Spleen (tissue), 11 donors: Measurements from ENCODE around the gene MED25. TPM values are rescaled to one million over a fixed set of nuclear protein-coding genes. Genes with fewer than 3 reads are reported as not detected.

Source experiments
- DNase-seq: peaks from one replicate; pipeline ENCODE4 v3.0.0-alpha.2; 2020
- H3K27ac ChIP-seq, 8 donors: fragments of 200-600 bp; sonication (generic) in 7 of 8; 1 replicate in 4 of 8; 2 replicates in 4 of 8; pipeline versions ENCODE4 v1.5.0 to v1.8.0; 2016 to 2021; ENCODE audit warnings: inconsistent platforms in 4 of 8, mild to moderate bottlenecking in 4 of 8, moderate library complexity in 1 of 8
- H3K27me3 ChIP-seq, 7 donors: fragments of 200-600 bp; sonication (generic) in 6 of 7; replicated peaks in 1 of 7; 1 replicate in 4 of 7; 2 replicates in 3 of 7; pipeline versions ENCODE4 v1.5.0 to v1.8.0; 2016 to 2021; ENCODE audit warnings: inconsistent platforms in 3 of 7, mild to moderate bottlenecking in 1 of 7
- H3K36me3 ChIP-seq, 6 donors: fragments of 200-600 bp; sonication (generic) in 5 of 6; 1 replicate in 4 of 6; 2 replicates in 2 of 6; pipeline versions ENCODE4 v1.5.0 to v1.8.0; 2016 to 2021; ENCODE audit warnings: inconsistent platforms in 2 of 6
- H3K4me1 ChIP-seq, 6 donors: fragments of 200-600 bp; sonication (generic) in 5 of 6; 1 replicate in 3 of 6; 2 replicates in 3 of 6; pipeline versions ENCODE4 v1.5.0 to v1.8.0; 2016 to 2021; ENCODE audit warnings: inconsistent platforms in 3 of 6
- H3K4me3 ChIP-seq, 8 donors: fragments of 200-600 bp; sonication (generic) in 7 of 8; 1 replicate in 4 of 8; 2 replicates in 4 of 8; pipeline versions ENCODE4 v1.5.0 to v1.8.0; 2016 to 2021; ENCODE audit warnings: inconsistent platforms in 4 of 8, mild to moderate bottlenecking in 4 of 8, moderate library complexity in 2 of 8
- H3K9me3 ChIP-seq, 8 donors: fragments of 200-600 bp; sonication (generic) in 7 of 8; 1 replicate in 4 of 8; 2 replicates in 4 of 8; pipeline versions ENCODE4 v1.5.0 to v1.8.0; 2016 to 2021; ENCODE audit warnings: inconsistent platforms in 4 of 8
- CTCF ChIP-seq, 11 experiments: fragments of 200-600 bp in 7 of 11; fragments of 450-650 bp in 4 of 11; sonication (generic) in 4 of 11; IDR thresholded peaks in 8 of 11; conservative IDR thresholded peaks in 3 of 11; 1 replicate in 7 of 11; 2 replicates in 4 of 11; pipeline versions ENCODE4 v1.4.0 to v1.8.0; 2016 to 2021; ENCODE audit warnings: antibody characterized with exemption in 11 of 11, inconsistent platforms in 4 of 11, mild to moderate bottlenecking in 1 of 11
- POLR2A ChIP-seq, 3 donors: fragments of 450-650 bp; IDR thresholded peaks; one replicate each; pipeline ENCODE4 v1.5.1; 2017; ENCODE audit warnings: antibody characterized with exemption in 3 of 3, mild to moderate bottlenecking in 1 of 3
- POLR2AphosphoS5 ChIP-seq, 3 donors: sonication (generic); formaldehyde crosslinking; IDR thresholded peaks; one replicate each; pipeline ENCODE4 v1.5.1; 2017; ENCODE audit warnings: antibody characterized with exemption in 3 of 3
- WGBS, 5 donors: extraction: QIAGEN DNeasy Blood & Tissue Kit in 3 of 5; methylation state at CpG; one replicate each; pipeline versions ENCODE4 v1.1.5 to v1.1.7; 2013 to 2018; 5-methylcytosine and 5-hydroxymethylcytosine counted together
- intact Hi-C: fragments of 100-400 bp; cut with DNase I; formaldehyde crosslinking; loops from one replicate; pipeline ENCODE4 v1.15.0; 2023; ENCODE audit warnings: low total_unique reads
- microRNA-seq, 3 donors: library from miRNA; unstranded; fragments of <30 nt; microRNA quantifications; one replicate each; pipeline versions ENCODE4 to v1.1.0, GENCODE V29; 2019 to 2020
- polyA plus RNA-seq, 3 donors: library from polyadenylated mRNA; stranded (reverse); fragments of 200-250 nt; gene quantifications; one replicate each; pipeline ENCODE4 v1.2.1, GENCODE V29; 2013
- small RNA-seq, 4 donors: library from RNA; depleted of rRNA; stranded (forward); fragments of <200 nt; gene quantifications; one replicate each; pipeline ENCODE3, GENCODE V24; 2016
- total RNA-seq, 7 donors: library from RNA; depleted of rRNA in 3 of 7; stranded (reverse); fragments of >200 nt in 3 of 7; fragmentation: NEBNext Ultra II Directional in 4 of 7; extraction: Animal tissue kit (Norgen Biotek cat#: 25700) in 4 of 7; gene quantifications; one replicate each; pipeline versions ENCODE4 v1.1.0 to v1.2.1, GENCODE V29; 2016 to 2021
- donor health status: healthy with polysubstance abuse.
- donor health status: DM: no; HTN: no; CAD: no; lungs with moderate emphysema.
- donor health status: DM: no; HTN: no; CAD: no.
- donor health status: Bipolar disorder and iron deficiency.
- donor health status: healthy.
- donor health status: DM: no; HTN: no; CAD: no.
- donor health status: DM: yes; HTN: yes; CAD: no.

MED25 gene
- total and polyA plus RNA-seq, 10 donors: 26.6 to 61.0 (median 44.9) TPM

- H3K36me3 ChIP-seq: peaks cover 9 to 96% (median 64%) of the 10 kb centered on the region in 6 donors
Observed at GRCh38 chr19:49883094-49883493, 65.0 kb downstream of the MED25 start.

GRCh38 chr19:49884109-49884508, 66.0 kb downstream of the MED25 start:
- H3K4me1 ChIP-seq: peaks cover 0 to 31% (median 15%) of the 10 kb centered on the region in 6 donors
- DNase-seq: peak; percentile 75
- TF ChIP-seq POLR2A (IDR thresholded peaks at IDR 0.05): no peak
- no peak for TF ChIP-seq CTCF (IDR thresholded peaks at IDR 0.05 in 8 of 11, conservative IDR thresholded peaks at IDR 0.05 in 3 of 11)
- TF ChIP-seq POLR2AphosphoS5 (IDR thresholded peaks at IDR 0.05): no peak
- no peaks in the 10 kb centered on the region for H3K27me3 ChIP-seq
- no peak overlapping the region for H3K4me3 ChIP-seq
- intact Hi-C loops: no loop called here
- peaks cover 9 to 100% (median 64%) of the 10 kb centered on the region in 6 donors for H3K36me3 ChIP-seq
- H3K27ac ChIP-seq: no peak overlapping the region
- no peaks in the 10 kb centered on the region for H3K9me3 ChIP-seq
- WGBS, 5 donors: 83 to 96% (median 94%) methylated on average over 8 to 18 of the region's 18 CpGs

More at GRCh38 chr19:49883094-49883493, 65.0 kb downstream of the MED25 start:
- peaks cover 4 to 41% (median 25%) of the 10 kb centered on the region in 6 donors for H3K4me1 ChIP-seq
- H3K27ac ChIP-seq: no peak overlapping the region
- TF ChIP-seq POLR2A (IDR thresholded peaks at IDR 0.05) (no peak), CTCF (IDR thresholded peaks at IDR 0.05 in 8 of 11, conservative IDR thresholded peaks at IDR 0.05 in 3 of 11) (no peak), POLR2AphosphoS5 (IDR thresholded peaks at IDR 0.05) (no peak)
- no peak overlapping the region for H3K4me3 ChIP-seq
- 92 to 99% (median 97%) methylated on average over 5 of the region's 5 CpGs for WGBS, 5 donors
- no peaks in the 10 kb centered on the region for H3K9me3 ChIP-seq
- intact Hi-C loops: no loop called here
- no peaks in the 10 kb centered on the region for H3K27me3 ChIP-seq
- DNase-seq: no peak

GRCh38 chr19:49884760-49885159, 66.7 kb downstream of the MED25 start:
- intact Hi-C loops: no loop called here
- WGBS, 5 donors: 83 to 95% (median 93%) methylated on average over 3 of the region's 3 CpGs
- DNase-seq: no peak

More at GRCh38 chr19:49884760-49885159, 66.7 kb downstream of the MED25 start:
- Histone ChIP-seq H3K36me3 (peaks cover 9 to 97% (median 61%) of the 10 kb centered on the region in 6 donors), H3K27ac (no peak overlapping the region), H3K4me3 (no peak overlapping the region), H3K27me3 (no peaks in the 10 kb centered on the region), H3K4me1 (peaks cover 0 to 28% (median 15%) of the 10 kb centered on the region in 6 donors), H3K9me3 (no peaks in the 10 kb centered on the region)
- TF ChIP-seq POLR2A (IDR thresholded peaks at IDR 0.05): no peak
- no peak for TF ChIP-seq CTCF (IDR thresholded peaks at IDR 0.05 in 8 of 11, conservative IDR thresholded peaks at IDR 0.05 in 3 of 11)
- TF ChIP-seq POLR2AphosphoS5 (IDR thresholded peaks at IDR 0.05): no peak

Small RNAs within 50 kb of the gene (microRNA-seq; reads per million reads assigned to microRNA genes)
- gene MIR4749 (1.7 to 5.8 (median 1.8) reads per million in 3 donors), gene MIR6799 (0 to 1.1 (median 0.28) reads per million in 3 donors), gene MIR6800 (0 to 1.4 (median 0) reads per million in 3 donors)

Small RNAs within 50 kb of the gene (small RNA-seq; reads per million reads assigned to genes)
- gene MIR4749 (0 to 0.07 (median 0.03) reads per million in 4 donors), gene MIR6799 (0 reads per million in 4 donors)

Other genes starting within 250 kb of the MED25 start
- gene NOSIP, start 237.7 kb upstream of the MED25 start, total RNA-seq: 10 to 100 TPM; 58.6 to 73.8 (median 70.0) TPM
- gene NOSIP, start 237.7 kb upstream of the MED25 start, polyA plus RNA-seq: 100 to 1,000 TPM; 129 to 152 (median 149) TPM
- gene PRRG2, start 237.0 kb upstream of the MED25 start, total RNA-seq: 1 to 10 TPM in 5 of 7 donors, under 1 TPM in 2; 0.37 to 7.9 (median 1.3) TPM
- 1 to 10 TPM in 2 of 3 donors, under 1 TPM in 1; 0.91 to 2.3 (median 1.3) TPM for gene PRRG2, start 237.0 kb upstream of the MED25 start, polyA plus RNA-seq
- 10 to 100 TPM; 18.8 to 44.3 (median 34.6) TPM for gene PRR12, start 227.1 kb upstream of the MED25 start, total RNA-seq
- gene PRR12, start 227.1 kb upstream of the MED25 start, polyA plus RNA-seq: 10 to 100 TPM in 1 of 3 donors, 1 to 10 TPM in 2; 3.7 to 21.4 (median 3.9) TPM
- 10 to 100 TPM; 30.9 to 57.6 (median 44.4) TPM for gene RRAS, start 178.1 kb upstream of the MED25 start, total RNA-seq
- 100 to 1,000 TPM in 1 of 3 donors, 10 to 100 TPM in 2; 66.5 to 106 (median 98.2) TPM for gene RRAS, start 178.1 kb upstream of the MED25 start, polyA plus RNA-seq
- gene SCAF1, start 176.1 kb upstream of the MED25 start, total RNA-seq: 10 to 100 TPM; 21.9 to 66.2 (median 57.0) TPM
- gene SCAF1, start 176.1 kb upstream of the MED25 start, polyA plus RNA-seq: 10 to 100 TPM in 1 of 3 donors, 1 to 10 TPM in 2; 7.5 to 21.3 (median 7.6) TPM
- 100 to 1,000 TPM in 4 of 7 donors, 10 to 100 TPM in 3; 87.9 to 150 (median 127) TPM for gene IRF3, start 152.4 kb upstream of the MED25 start, total RNA-seq
- gene IRF3, start 152.4 kb upstream of the MED25 start, polyA plus RNA-seq: 100 to 1,000 TPM; 127 to 294 (median 276) TPM
- gene BCL2L12, start 152.4 kb upstream of the MED25 start, total RNA-seq: 10 to 100 TPM in 6 of 7 donors, 1 to 10 TPM in 1; 7.8 to 26.6 (median 16.3) TPM
- 10 to 100 TPM; 26.5 to 36.7 (median 30.1) TPM for gene BCL2L12, start 152.4 kb upstream of the MED25 start, polyA plus RNA-seq
- 100 to 1,000 TPM; 108 to 136 (median 115) TPM for gene PRMT1, start 141.0 kb upstream of the MED25 start, total RNA-seq
- gene PRMT1, start 141.0 kb upstream of the MED25 start, polyA plus RNA-seq: 100 to 1,000 TPM; 114 to 175 (median 134) TPM
- gene ADM5, start 128.7 kb upstream of the MED25 start, total RNA-seq: 10 to 100 TPM in 1 of 7 donors, 1 to 10 TPM in 6; 1.4 to 14.2 (median 5.0) TPM
- 1 to 10 TPM; 1.5 to 3.6 (median 3.5) TPM for gene ADM5, start 128.7 kb upstream of the MED25 start, polyA plus RNA-seq
- 10 to 100 TPM in 5 of 7 donors, 1 to 10 TPM in 2; 6.8 to 17.0 (median 16.4) TPM for gene CPT1C, start 127.2 kb upstream of the MED25 start, total RNA-seq
- gene CPT1C, start 127.2 kb upstream of the MED25 start, polyA plus RNA-seq: 10 to 100 TPM in 2 of 3 donors, 1 to 10 TPM in 1; 5.2 to 15.7 (median 11.8) TPM
- 1 to 10 TPM in 1 of 7 donors, under 1 TPM in 2, not detected in 4; 0.37 to 2.1 (median 0.92) TPM for gene TSKS, start 55.0 kb upstream of the MED25 start, total RNA-seq
- 1 to 10 TPM in 1 of 3 donors, under 1 TPM in 2; 0.26 to 1.0 (median 0.85) TPM for gene TSKS, start 55.0 kb upstream of the MED25 start, polyA plus RNA-seq
- 100 to 1,000 TPM in 3 of 7 donors, 10 to 100 TPM in 4; 79.8 to 108 (median 95.4) TPM for gene AP2A1, start 51.3 kb upstream of the MED25 start, total RNA-seq
- gene AP2A1, start 51.3 kb upstream of the MED25 start, polyA plus RNA-seq: 10 to 100 TPM; 18.1 to 43.6 (median 19.0) TPM
- 10 to 100 TPM; 10.7 to 22.1 (median 15.1) TPM for gene FUZ, start 5.0 kb upstream of the MED25 start, total RNA-seq
- 10 to 100 TPM; 16.7 to 20.3 (median 16.9) TPM for gene FUZ, start 5.0 kb upstream of the MED25 start, polyA plus RNA-seq
- 100 to 1,000 TPM in 3 of 7 donors, 10 to 100 TPM in 4; 69.6 to 127 (median 98.4) TPM for gene PTOV1, start 32.9 kb downstream of the MED25 start, total RNA-seq
- gene PTOV1, start 32.9 kb downstream of the MED25 start, polyA plus RNA-seq: 100 to 1,000 TPM in 1 of 3 donors, 10 to 100 TPM in 2; 61.4 to 120 (median 70.9) TPM
- gene PNKP, start 49.3 kb downstream of the MED25 start, total RNA-seq: 100 to 1,000 TPM in 5 of 7 donors, 10 to 100 TPM in 2; 80.9 to 203 (median 111) TPM
- gene PNKP, start 49.3 kb downstream of the MED25 start, polyA plus RNA-seq: 100 to 1,000 TPM in 1 of 3 donors, 10 to 100 TPM in 2; 36.6 to 135 (median 66.2) TPM
- gene AKT1S1, start 59.1 kb downstream of the MED25 start, total RNA-seq: 10 to 100 TPM in 6 of 7 donors, 1 to 10 TPM in 1; 8.7 to 27.8 (median 20.1) TPM
- 10 to 100 TPM; 11.6 to 24.8 (median 13.9) TPM for gene AKT1S1, start 59.1 kb downstream of the MED25 start, polyA plus RNA-seq
- 10 to 100 TPM; 26.8 to 53.5 (median 38.2) TPM for gene TBC1D17, start 59.4 kb downstream of the MED25 start, total RNA-seq
- 10 to 100 TPM; 20.8 to 39.8 (median 34.9) TPM for gene TBC1D17, start 59.4 kb downstream of the MED25 start, polyA plus RNA-seq
- gene IL4I1, start 78.6 kb downstream of the MED25 start, total RNA-seq: 10 to 100 TPM in 1 of 7 donors, 1 to 10 TPM in 6; 1.1 to 20.2 (median 2.8) TPM
- gene IL4I1, start 78.6 kb downstream of the MED25 start, polyA plus RNA-seq: 1 to 10 TPM; 3.9 to 9.3 (median 6.4) TPM
- gene ATF5, start 110.9 kb downstream of the MED25 start, total RNA-seq: 10 to 100 TPM; 10.2 to 45.8 (median 22.8) TPM
- gene ATF5, start 110.9 kb downstream of the MED25 start, polyA plus RNA-seq: 10 to 100 TPM; 14.6 to 36.6 (median 16.8) TPM
- gene NUP62, start 111.2 kb downstream of the MED25 start, total RNA-seq: 10 to 100 TPM; 41.1 to 60.9 (median 51.4) TPM
- 10 to 100 TPM; 17.3 to 35.1 (median 18.4) TPM for gene NUP62, start 111.2 kb downstream of the MED25 start, polyA plus RNA-seq
- 10 to 100 TPM; 18.7 to 97.5 (median 42.8) TPM for gene SIGLEC11, start 142.9 kb downstream of the MED25 start, total RNA-seq
- gene SIGLEC11, start 142.9 kb downstream of the MED25 start, polyA plus RNA-seq: 10 to 100 TPM in 1 of 3 donors, 1 to 10 TPM in 2; 2.2 to 52.3 (median 7.9) TPM
- 10 to 100 TPM; 46.4 to 60.8 (median 56.6) TPM for gene VRK3, start 207.1 kb downstream of the MED25 start, total RNA-seq
- 10 to 100 TPM; 17.0 to 31.9 (median 20.4) TPM for gene VRK3, start 207.1 kb downstream of the MED25 start, polyA plus RNA-seq
- gene ZNF473, start 207.7 kb downstream of the MED25 start, total RNA-seq: 10 to 100 TPM; 13.5 to 24.2 (median 19.2) TPM
- 1 to 10 TPM; 2.4 to 4.5 (median 2.5) TPM for gene ZNF473, start 207.7 kb downstream of the MED25 start, polyA plus RNA-seq